Loucy (cell line): ENCODE measurements around the gene XKRX.

Experiments used
- H2AFZ ChIP-seq: fragments of 200-600 bp; sonication (generic); 2 replicates; pipeline ENCODE4 v1.6.0; 2016; ENCODE audit warnings: antibody characterized with exemption, mild to moderate bottlenecking, low read length, moderate library complexity
- H3F3A ChIP-seq: fragments of 200-600 bp; 2 replicates; pipeline ENCODE4 v1.6.0; 2016; ENCODE audit warnings: antibody characterized with exemption, low read depth, mild to moderate bottlenecking
- H3K27me3 ChIP-seq: fragments of 200-600 bp; sonication (generic); 2 replicates; pipeline ENCODE4 v1.6.1; 2014; ENCODE audit warnings: low read length, mild to moderate bottlenecking; ENCODE audit not compliant: insufficient read depth, poor library complexity, severe bottlenecking
- H3K36me3 ChIP-seq: fragments of 200-600 bp; sonication (generic); 2 replicates; pipeline ENCODE4 v1.6.1; 2016; ENCODE audit warnings: low read length; ENCODE audit not compliant: insufficient read depth
- H3K4me1 ChIP-seq: fragments of 200-600 bp; sonication (generic); 2 replicates; pipeline ENCODE4 v1.5.1; 2014; ENCODE audit warnings: low read length, mild to moderate bottlenecking; ENCODE audit not compliant: insufficient read depth, poor library complexity, severe bottlenecking
- H3K4me2 ChIP-seq: fragments of 200-600 bp; sonication (generic); 2 replicates; pipeline ENCODE4 v1.6.0; 2014; ENCODE audit warnings: antibody characterized with exemption, low read length, low read depth, mild to moderate bottlenecking; ENCODE audit not compliant: poor library complexity, severe bottlenecking
- H3K4me3 ChIP-seq: fragments of 200-600 bp; sonication (generic); 2 replicates; pipeline ENCODE4 v1.5.1; 2014; ENCODE audit warnings: low read length, mild to moderate bottlenecking, mixed read lengths; ENCODE audit not compliant: poor library complexity, severe bottlenecking
- H3K79me2 ChIP-seq: fragments of 200-600 bp; sonication (generic); 2 replicates; pipeline ENCODE4 v1.6.1; 2014; ENCODE audit warnings: low read length; ENCODE audit not compliant: insufficient read depth
- H3K9ac ChIP-seq: fragments of 200-600 bp; sonication (generic); 2 replicates; pipeline ENCODE4 v1.6.0; 2014; ENCODE audit warnings: mild to moderate bottlenecking, low read depth, low read length, moderate library complexity; ENCODE audit not compliant: poor library complexity, severe bottlenecking
- H3K9me2 ChIP-seq: fragments of 200-600 bp; sonication (generic); replicated peaks from 2 replicates; pipeline ENCODE4 v1.6.1; 2016; ENCODE audit warnings: low read depth, low read length, mixed read lengths
- H3K9me3 ChIP-seq: fragments of 200-600 bp; sonication (generic); 2 replicates; pipeline ENCODE4 v1.6.1; 2014; ENCODE audit warnings: mild to moderate bottlenecking, antibody characterized with exemption, low read length, low read depth; ENCODE audit not compliant: insufficient read depth
- H4K20me1 ChIP-seq: fragments of 200-600 bp; sonication (generic); 2 replicates; pipeline ENCODE4 v1.6.0; 2014; ENCODE audit warnings: antibody characterized with exemption, low read length, mild to moderate bottlenecking; ENCODE audit not compliant: insufficient read depth, poor library complexity, severe bottlenecking
- EZH2phosphoT487 ChIP-seq: fragments of 200-600 bp; IDR thresholded peaks from 2 replicates; pipeline ENCODE4 v1.6.1; 2018; ENCODE audit warnings: antibody characterized with exemption, mild to moderate bottlenecking, moderate library complexity, borderline replicate concordance
- TF ChIP-seq, protein P1 (sequence below): fragments of 200-600 bp; sonication (generic); conservative IDR thresholded peaks from 2 replicates; pipeline ENCODE4 v1.5.1; 2014; ENCODE audit warnings: mild to moderate bottlenecking, antibody characterized with exemption, low read length

The XKRX gene

DNA sequence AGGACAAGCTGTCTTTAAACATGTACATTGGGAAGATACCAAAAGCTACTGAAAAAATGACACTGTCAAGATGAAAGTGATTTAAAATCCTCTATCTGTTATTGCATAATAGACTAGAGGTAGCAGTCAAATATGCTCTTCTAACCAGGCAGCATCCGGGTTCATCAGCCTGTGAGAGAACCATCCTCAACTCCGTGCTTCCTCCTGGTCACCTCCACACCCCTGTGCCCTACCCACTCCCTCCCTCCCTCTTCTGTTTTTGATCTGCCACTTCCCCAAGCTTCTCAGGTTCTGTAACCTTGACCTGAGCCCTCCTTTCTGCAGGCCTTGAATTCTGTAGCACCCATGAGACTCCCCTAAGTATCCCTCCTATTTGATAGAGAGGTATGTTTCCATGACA is 60.4 kb downstream of the XKRX start:
- H3K9me2 ChIP-seq = no peaks in the 10 kb centered on the region
- H4K20me1 ChIP-seq = no peaks in the 10 kb centered on the region
- H3K36me3 ChIP-seq = no peaks in the 10 kb centered on the region
- no peak overlapping the region for H3K4me2 ChIP-seq
- H3K4me1 ChIP-seq = no peaks in the 10 kb centered on the region
- H3K79me2 ChIP-seq = no peaks in the 10 kb centered on the region
- TF ChIP-seq, protein P1, sequence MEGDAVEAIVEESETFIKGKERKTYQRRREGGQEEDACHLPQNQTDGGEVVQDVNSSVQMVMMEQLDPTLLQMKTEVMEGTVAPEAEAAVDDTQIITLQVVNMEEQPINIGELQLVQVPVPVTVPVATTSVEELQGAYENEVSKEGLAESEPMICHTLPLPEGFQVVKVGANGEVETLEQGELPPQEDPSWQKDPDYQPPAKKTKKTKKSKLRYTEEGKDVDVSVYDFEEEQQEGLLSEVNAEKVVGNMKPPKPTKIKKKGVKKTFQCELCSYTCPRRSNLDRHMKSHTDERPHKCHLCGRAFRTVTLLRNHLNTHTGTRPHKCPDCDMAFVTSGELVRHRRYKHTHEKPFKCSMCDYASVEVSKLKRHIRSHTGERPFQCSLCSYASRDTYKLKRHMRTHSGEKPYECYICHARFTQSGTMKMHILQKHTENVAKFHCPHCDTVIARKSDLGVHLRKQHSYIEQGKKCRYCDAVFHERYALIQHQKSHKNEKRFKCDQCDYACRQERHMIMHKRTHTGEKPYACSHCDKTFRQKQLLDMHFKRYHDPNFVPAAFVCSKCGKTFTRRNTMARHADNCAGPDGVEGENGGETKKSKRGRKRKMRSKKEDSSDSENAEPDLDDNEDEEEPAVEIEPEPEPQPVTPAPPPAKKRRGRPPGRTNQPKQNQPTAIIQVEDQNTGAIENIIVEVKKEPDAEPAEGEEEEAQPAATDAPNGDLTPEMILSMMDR = no peak
- no peak for TF ChIP-seq EZH2phosphoT487
- no peak overlapping the region for H3K4me3 ChIP-seq
- H3K27me3 ChIP-seq = no peaks in the 10 kb centered on the region
- H3K9me3 ChIP-seq = no peaks in the 10 kb centered on the region
- H3K9ac ChIP-seq = no peak overlapping the region
- H2AFZ ChIP-seq = no peak overlapping the region
- H3F3A ChIP-seq = no peaks in the 10 kb centered on the region

DNA sequence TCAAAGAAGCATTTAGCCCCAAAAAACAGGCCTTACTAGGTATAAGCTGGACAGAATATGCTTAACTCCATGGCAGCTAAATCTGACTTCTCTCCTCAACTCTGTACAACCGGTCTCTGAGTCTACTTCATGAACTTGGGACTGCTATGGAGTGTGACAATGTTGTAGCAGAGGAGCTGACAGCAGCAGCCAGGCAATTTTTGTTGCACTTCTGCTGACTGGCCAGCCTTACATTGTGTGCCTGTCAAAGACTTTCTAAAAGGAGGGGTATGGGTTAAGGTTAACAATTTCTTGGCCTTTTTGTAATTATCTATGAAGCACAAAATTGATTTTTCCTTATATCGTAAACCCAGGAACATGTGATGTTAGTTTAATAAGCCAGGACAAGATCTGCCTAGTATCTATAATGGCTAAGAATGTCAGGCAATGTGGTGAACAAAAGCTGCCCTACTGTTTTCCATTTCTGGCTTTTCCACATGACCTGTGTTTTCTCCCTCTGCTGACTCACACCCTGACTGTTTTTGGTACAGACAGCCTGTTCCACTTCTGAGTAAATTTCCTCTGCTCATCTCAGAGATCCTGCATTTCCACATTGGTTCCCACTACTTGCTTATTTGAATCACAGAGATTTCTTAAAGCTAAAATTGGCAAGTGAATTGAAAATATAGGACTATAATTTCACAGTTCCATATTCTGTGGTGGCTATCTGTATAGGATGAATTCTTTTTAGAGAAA is 63.9 kb downstream of the XKRX start:
- no peak overlapping the region for H3K9ac ChIP-seq
- H3K9me2 ChIP-seq = no peaks in the 10 kb centered on the region
- no peaks in the 10 kb centered on the region for H3K79me2 ChIP-seq
- no peaks in the 10 kb centered on the region for H3F3A ChIP-seq
- no peak overlapping the region for H3K4me3 ChIP-seq
- no peaks in the 10 kb centered on the region for H3K36me3 ChIP-seq
- H2AFZ ChIP-seq = no peak overlapping the region
- H3K4me2 ChIP-seq = no peak overlapping the region
- H3K9me3 ChIP-seq = no peaks in the 10 kb centered on the region
- H3K4me1 ChIP-seq = no peaks in the 10 kb centered on the region
- H3K27me3 ChIP-seq = no peaks in the 10 kb centered on the region
- TF ChIP-seq, protein P1 = no peak
- TF ChIP-seq EZH2phosphoT487 = no peak
- no peaks in the 10 kb centered on the region for H4K20me1 ChIP-seq
